GDM1 (cell line): ENCODE measurements around the gene SAT2.
"Not testable (repeated sequence)": the region's sequence is repeated elsewhere in the genome, so short reads cannot be mapped to it uniquely, and the experiment has no call there.

Experiments used
- DNase-seq: peaks from one replicate; lab custom pipeline; 2025; lab: John Stamatoyannopoulos, UW

Gene SAT2

GRCh38 chr17:7627250-7628121 is at the start of gene SAT2:
SAT2 (minus strand) TSS chr17:7627821; CDS start chr17:7627635, 186 bp downstream.
- peak; percentile 79 for DNase-seq

- no peak for DNase-seq
Observed at GRCh38 chr17:7676533-7676932, 48.9 kb upstream of the SAT2 start.

GRCh38 chr17:7674934-7675333 is 47.3 kb upstream of the SAT2 start:
- DNase-seq, result no peak

GRCh38 chr17:7673239-7673638 is 45.6 kb upstream of the SAT2 start:
- DNase-seq, result no peak

- DNase-seq, result no peak
Observed at GRCh38 chr17:7668482-7668881, 40.9 kb upstream of the SAT2 start.

GRCh38 chr17:7667656-7668406 is 40.2 kb upstream of the SAT2 start:
- DNase-seq, result no peak

GRCh38 chr17:7656958-7657609 is 29.5 kb upstream of the SAT2 start:
- peak; percentile 17 for DNase-seq

GRCh38 chr17:7655541-7655840 is 27.9 kb upstream of the SAT2 start:
- DNase-seq, result no peak

GRCh38 chr17:7654832-7655540 is 27.4 kb upstream of the SAT2 start:
- DNase-seq, result no peak

GRCh38 chr17:7652388-7653356 is 25.1 kb upstream of the SAT2 start:
- DNase-seq, result no peak

- DNase-seq, result no peak
Observed at GRCh38 chr17:7651665-7652387, 24.2 kb upstream of the SAT2 start.

GRCh38 chr17:7651097-7651664 is 23.6 kb upstream of the SAT2 start:
- DNase-seq, result no peak

GRCh38 chr17:7650509-7651096 is 23.0 kb upstream of the SAT2 start, which contains the start of gene ATP1B2:
ATP1B2 (plus strand) TSS chr17:7650926; CDS start chr17:7651519, 593 bp downstream.
- DNase-seq, result no peak

GRCh38 chr17:7647018-7647417 is 19.4 kb upstream of the SAT2 start:
- DNase-seq, result no peak

- no peak for DNase-seq
Observed at GRCh38 chr17:7646457-7646856, 18.8 kb upstream of the SAT2 start.

GRCh38 chr17:7644775-7645174 is 17.2 kb upstream of the SAT2 start:
- DNase-seq, result no peak

- DNase-seq, result not testable (repeated sequence)
Observed at GRCh38 chr17:7641635-7642034, 14.0 kb upstream of the SAT2 start.

GRCh38 chr17:7640783-7641182 is 13.2 kb upstream of the SAT2 start:
- no peak for DNase-seq

GRCh38 chr17:7636163-7636562 is 8.5 kb upstream of the SAT2 start:
- no peak for DNase-seq
